ENCODE results near the gene TMEM97. TPM values are rescaled to one million over a fixed set of nuclear protein-coding genes. Genes with fewer than 3 reads are reported as not detected.

Gene TMEM97
- total RNA-seq, 1 donor from 2014 or later = 12.5 TPM

GRCh38 chr17:28327031-28327607, 8.1 kb downstream of the TMEM97 start:
- Histone ChIP-seq H3K27me3 (ENCODE audit: control insufficient read depth in 3 of 3, insufficient read depth in 3 of 3, low read length in 3 of 3) (no peaks in the 10 kb centered on the region), H3K27ac (ENCODE audit: low read depth, low read length) (no peak overlapping the region), H3K4me3 (ENCODE audit: low read length in 3 of 3) (no peak overlapping the region), H3K4me1 (ENCODE audit: control insufficient read depth in 3 of 3, insufficient read depth in 3 of 3, low read length in 3 of 3) (no peaks in the 10 kb centered on the region), H3K9ac (ENCODE audit: low read depth in 1 of 3, low read length in 3 of 3) (no peak overlapping the region), H3K36me3 (ENCODE audit: control insufficient read depth in 3 of 3, insufficient read depth in 3 of 3, low read length in 3 of 3) (peaks cover 29 to 40% (median 34%) of the 10 kb centered on the region in 3 donors), H3K9me3 (ENCODE audit: control insufficient read depth in 3 of 3, low read length in 3 of 3) (no peaks in the 10 kb centered on the region)

DNA sequence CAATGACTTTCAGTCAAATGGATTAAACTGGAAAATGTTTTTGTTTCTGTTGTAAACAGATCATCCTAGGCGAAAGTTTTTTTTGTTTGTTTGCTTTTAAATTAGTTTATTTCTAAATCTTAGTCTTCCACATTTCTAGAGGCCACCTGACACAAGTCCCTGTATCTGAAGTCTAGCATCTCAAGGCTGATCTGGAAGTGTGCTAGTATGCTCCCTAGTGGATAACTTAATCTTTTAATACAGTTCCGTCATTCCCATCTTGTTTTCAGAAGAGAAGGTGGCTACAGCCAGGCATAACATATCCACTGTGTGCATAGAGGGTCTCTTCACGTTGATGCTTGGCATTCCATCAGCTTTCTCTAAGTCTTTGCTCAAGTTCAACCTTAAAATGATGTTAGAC, 8.7 kb downstream of the TMEM97 start:
- Histone ChIP-seq H3K9ac (ENCODE audit: low read depth in 1 of 3, low read length in 3 of 3) (no peak overlapping the region), H3K9me3 (ENCODE audit: control insufficient read depth in 3 of 3, low read length in 3 of 3) (no peaks in the 10 kb centered on the region), H3K27me3 (ENCODE audit: control insufficient read depth in 3 of 3, insufficient read depth in 3 of 3, low read length in 3 of 3) (no peaks in the 10 kb centered on the region), H3K36me3 (ENCODE audit: control insufficient read depth in 3 of 3, insufficient read depth in 3 of 3, low read length in 3 of 3) (peaks cover 30 to 44% (median 34%) of the 10 kb centered on the region in 3 donors), H3K27ac (ENCODE audit: low read depth, low read length) (no peak overlapping the region), H3K4me3 (ENCODE audit: low read length in 3 of 3) (no peak overlapping the region), H3K4me1 (ENCODE audit: control insufficient read depth in 3 of 3, insufficient read depth in 3 of 3, low read length in 3 of 3) (no peaks in the 10 kb centered on the region)

DNA sequence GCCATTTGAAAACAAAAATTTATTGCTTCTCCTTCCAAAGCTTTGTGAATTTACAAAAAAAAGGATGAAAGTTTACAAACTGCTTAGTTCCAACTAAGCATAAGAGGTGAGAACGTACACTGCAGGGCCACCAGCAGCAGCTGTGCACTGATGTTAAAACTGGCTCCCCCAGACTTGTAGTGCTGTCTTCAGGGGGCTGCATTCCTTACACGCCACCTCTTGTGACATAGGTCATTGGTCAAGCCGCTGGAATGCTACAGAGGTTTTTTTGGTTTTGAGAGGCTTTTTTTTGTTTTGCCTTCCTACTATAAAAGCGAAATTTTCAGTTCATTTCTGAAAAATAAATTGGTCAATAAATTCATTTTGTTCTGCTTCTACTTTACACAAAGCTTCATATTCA, 9.3 kb downstream of the TMEM97 start:
- Histone ChIP-seq H3K9ac (ENCODE audit: low read depth in 1 of 3, low read length in 3 of 3) (no peak overlapping the region), H3K4me3 (ENCODE audit: low read length in 3 of 3) (no peak overlapping the region), H3K36me3 (ENCODE audit: control insufficient read depth in 3 of 3, insufficient read depth in 3 of 3, low read length in 3 of 3) (peaks cover 30 to 44% (median 34%) of the 10 kb centered on the region in 3 donors), H3K9me3 (ENCODE audit: control insufficient read depth in 3 of 3, low read length in 3 of 3) (no peaks in the 10 kb centered on the region), H3K27me3 (ENCODE audit: control insufficient read depth in 3 of 3, insufficient read depth in 3 of 3, low read length in 3 of 3) (no peaks in the 10 kb centered on the region), H3K4me1 (ENCODE audit: control insufficient read depth in 3 of 3, insufficient read depth in 3 of 3, low read length in 3 of 3) (peaks cover under 1 to 4% (median 4%) of the 10 kb centered on the region in 3 donors), H3K27ac (ENCODE audit: low read depth, low read length) (no peak overlapping the region)

DNA sequence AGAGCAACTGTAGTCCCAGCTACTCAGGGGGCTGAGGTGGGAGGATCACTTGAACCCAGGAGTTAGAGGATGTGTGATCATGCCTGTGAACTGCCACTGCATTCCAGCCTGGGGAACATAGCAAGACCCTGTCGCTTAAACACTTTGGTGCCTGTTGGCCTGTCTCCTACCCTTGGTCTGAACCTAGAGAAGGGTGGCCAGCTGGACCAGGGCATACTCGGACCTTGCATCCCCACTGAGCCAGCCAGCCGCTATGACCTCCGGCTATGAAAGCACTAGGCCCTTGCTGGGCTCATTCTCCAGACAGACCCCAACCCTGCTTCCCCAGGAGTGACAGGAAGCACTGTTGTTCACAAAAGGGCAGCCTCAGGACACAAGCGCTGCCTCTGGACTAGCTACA, 11.7 kb downstream of the TMEM97 start:
- Histone ChIP-seq H3K36me3 (ENCODE audit: control insufficient read depth in 3 of 3, insufficient read depth in 3 of 3, low read length in 3 of 3) (peaks cover 30 to 44% (median 34%) of the 10 kb centered on the region in 3 donors), H3K9me3 (ENCODE audit: control insufficient read depth in 3 of 3, low read length in 3 of 3) (no peaks in the 10 kb centered on the region), H3K9ac (ENCODE audit: low read depth in 1 of 3, low read length in 3 of 3) (no peak overlapping the region), H3K4me3 (ENCODE audit: low read length in 3 of 3) (no peak overlapping the region), H3K27ac (ENCODE audit: low read depth, low read length) (no peak overlapping the region), H3K27me3 (ENCODE audit: control insufficient read depth in 3 of 3, insufficient read depth in 3 of 3, low read length in 3 of 3) (no peaks in the 10 kb centered on the region), H3K4me1 (ENCODE audit: control insufficient read depth in 3 of 3, insufficient read depth in 3 of 3, low read length in 3 of 3) (peaks cover 16 to 20% (median 18%) of the 10 kb centered on the region in 3 donors)

DNA sequence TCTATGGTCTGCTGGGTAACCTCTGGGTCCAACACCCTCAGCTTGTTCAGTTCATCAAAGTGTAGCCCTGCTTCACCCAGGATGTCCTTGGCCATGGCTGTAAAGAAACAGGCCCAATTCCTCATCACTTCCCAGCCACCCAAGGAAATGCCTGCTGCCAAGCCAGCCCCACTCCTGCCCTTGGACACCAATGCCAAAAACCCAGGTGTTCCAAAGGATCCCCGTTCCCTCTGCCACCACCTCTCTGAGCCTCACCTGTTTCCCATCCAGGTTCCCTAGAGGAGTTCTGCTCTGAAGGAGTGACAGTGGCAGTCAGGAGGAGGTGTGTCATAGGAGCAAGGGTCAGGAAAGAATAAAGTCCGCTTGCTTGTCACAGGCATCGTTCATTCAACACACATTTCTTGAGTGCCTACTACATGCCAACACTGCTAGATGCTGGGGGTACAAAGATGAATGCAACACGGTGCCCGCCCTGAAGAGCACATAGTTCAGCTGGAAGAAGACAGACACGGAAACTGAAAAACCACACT, 13.0 kb downstream of the TMEM97 start:
- H3K4me1 ChIP-seq (ENCODE audit: control insufficient read depth in 3 of 3, insufficient read depth in 3 of 3, low read length in 3 of 3) = peaks cover 27 to 31% (median 30%) of the 10 kb centered on the region in 3 donors
- no peaks in the 10 kb centered on the region for H3K9me3 ChIP-seq (ENCODE audit: control insufficient read depth in 3 of 3, low read length in 3 of 3)
- H3K36me3 ChIP-seq (ENCODE audit: control insufficient read depth in 3 of 3, insufficient read depth in 3 of 3, low read length in 3 of 3) = peaks cover 30 to 43% (median 34%) of the 10 kb centered on the region in 3 donors
- H3K4me3 ChIP-seq (ENCODE audit: low read length in 3 of 3) = no peak overlapping the region
- H3K9ac ChIP-seq (ENCODE audit: low read depth in 1 of 3, low read length in 3 of 3) = peak overlapping the region in 2 of 3 donors; percentile 2 to 4
- no peak overlapping the region for H3K27ac ChIP-seq (ENCODE audit: low read depth, low read length)
- no peaks in the 10 kb centered on the region for H3K27me3 ChIP-seq (ENCODE audit: control insufficient read depth in 3 of 3, insufficient read depth in 3 of 3, low read length in 3 of 3)

- Histone ChIP-seq H3K9me3 (ENCODE audit: control insufficient read depth in 3 of 3, low read length in 3 of 3) (no peaks in the 10 kb centered on the region), H3K27me3 (ENCODE audit: control insufficient read depth in 3 of 3, insufficient read depth in 3 of 3, low read length in 3 of 3) (no peaks in the 10 kb centered on the region), H3K36me3 (ENCODE audit: control insufficient read depth in 3 of 3, insufficient read depth in 3 of 3, low read length in 3 of 3) (peaks cover 28 to 32% (median 28%) of the 10 kb centered on the region in 3 donors), H3K4me1 (ENCODE audit: control insufficient read depth in 3 of 3, insufficient read depth in 3 of 3, low read length in 3 of 3) (peaks cover 37 to 40% (median 38%) of the 10 kb centered on the region in 3 donors), H3K27ac (ENCODE audit: low read depth, low read length) (no peak overlapping the region), H3K9ac (ENCODE audit: low read depth in 1 of 3, low read length in 3 of 3) (peak overlapping the region in 2 of 3 donors; percentile 12 to 16), H3K4me3 (ENCODE audit: low read length in 3 of 3) (no peak overlapping the region)
Measured at GRCh38 chr17:28333083-28333746, 14.2 kb downstream of the TMEM97 start.

DNA sequence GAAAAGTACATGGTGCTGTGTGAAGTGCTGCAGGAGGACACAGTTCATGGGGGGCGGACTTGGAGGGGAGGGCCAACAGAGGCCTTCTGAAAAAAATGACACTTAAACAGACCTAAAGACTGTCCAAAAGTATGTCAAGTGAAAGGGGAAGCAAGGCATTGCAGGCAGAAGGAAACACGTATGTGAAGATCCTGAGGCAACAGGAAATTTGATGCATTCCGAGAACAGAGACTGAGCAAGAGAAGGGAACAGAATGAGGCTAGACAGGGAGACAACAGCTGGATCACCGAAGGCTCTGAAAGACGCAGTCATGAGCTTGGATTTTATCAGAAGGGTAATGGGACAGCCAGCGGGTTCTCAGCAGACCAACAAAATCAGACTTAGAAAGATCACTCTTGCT, 15.2 kb downstream of the TMEM97 start:
- Histone ChIP-seq H3K9me3 (ENCODE audit: control insufficient read depth in 3 of 3, low read length in 3 of 3) (no peaks in the 10 kb centered on the region), H3K36me3 (ENCODE audit: control insufficient read depth in 3 of 3, insufficient read depth in 3 of 3, low read length in 3 of 3) (peaks cover 19 to 23% (median 22%) of the 10 kb centered on the region in 3 donors), H3K4me3 (ENCODE audit: low read length in 3 of 3) (peak overlapping the region; percentile 90 to 96 (median 94)), H3K27ac (ENCODE audit: low read depth, low read length) (peak overlapping the region; percentile 95), H3K9ac (ENCODE audit: low read depth in 1 of 3, low read length in 3 of 3) (peak overlapping the region; percentile 89 to 91 (median 90)), H3K4me1 (ENCODE audit: control insufficient read depth in 3 of 3, insufficient read depth in 3 of 3, low read length in 3 of 3) (peaks cover 39 to 40% (median 40%) of the 10 kb centered on the region in 3 donors), H3K27me3 (ENCODE audit: control insufficient read depth in 3 of 3, insufficient read depth in 3 of 3, low read length in 3 of 3) (no peaks in the 10 kb centered on the region)

- Histone ChIP-seq H3K4me1 (ENCODE audit: control insufficient read depth in 3 of 3, insufficient read depth in 3 of 3, low read length in 3 of 3) (peaks cover 39 to 46% (median 40%) of the 10 kb centered on the region in 3 donors), H3K36me3 (ENCODE audit: control insufficient read depth in 3 of 3, insufficient read depth in 3 of 3, low read length in 3 of 3) (peaks cover 21 to 22% (median 21%) of the 10 kb centered on the region in 3 donors), H3K4me3 (ENCODE audit: low read length in 3 of 3) (peak overlapping the region; percentile 90 to 96 (median 94)), H3K27me3 (ENCODE audit: control insufficient read depth in 3 of 3, insufficient read depth in 3 of 3, low read length in 3 of 3) (no peaks in the 10 kb centered on the region), H3K27ac (ENCODE audit: low read depth, low read length) (peak overlapping the region; percentile 95), H3K9ac (ENCODE audit: low read depth in 1 of 3, low read length in 3 of 3) (peak overlapping the region; percentile 89 to 91 (median 90)), H3K9me3 (ENCODE audit: control insufficient read depth in 3 of 3, low read length in 3 of 3) (no peaks in the 10 kb centered on the region)
Measured at GRCh38 chr17:28334666-28335200, 15.7 kb downstream of the TMEM97 start.

DNA sequence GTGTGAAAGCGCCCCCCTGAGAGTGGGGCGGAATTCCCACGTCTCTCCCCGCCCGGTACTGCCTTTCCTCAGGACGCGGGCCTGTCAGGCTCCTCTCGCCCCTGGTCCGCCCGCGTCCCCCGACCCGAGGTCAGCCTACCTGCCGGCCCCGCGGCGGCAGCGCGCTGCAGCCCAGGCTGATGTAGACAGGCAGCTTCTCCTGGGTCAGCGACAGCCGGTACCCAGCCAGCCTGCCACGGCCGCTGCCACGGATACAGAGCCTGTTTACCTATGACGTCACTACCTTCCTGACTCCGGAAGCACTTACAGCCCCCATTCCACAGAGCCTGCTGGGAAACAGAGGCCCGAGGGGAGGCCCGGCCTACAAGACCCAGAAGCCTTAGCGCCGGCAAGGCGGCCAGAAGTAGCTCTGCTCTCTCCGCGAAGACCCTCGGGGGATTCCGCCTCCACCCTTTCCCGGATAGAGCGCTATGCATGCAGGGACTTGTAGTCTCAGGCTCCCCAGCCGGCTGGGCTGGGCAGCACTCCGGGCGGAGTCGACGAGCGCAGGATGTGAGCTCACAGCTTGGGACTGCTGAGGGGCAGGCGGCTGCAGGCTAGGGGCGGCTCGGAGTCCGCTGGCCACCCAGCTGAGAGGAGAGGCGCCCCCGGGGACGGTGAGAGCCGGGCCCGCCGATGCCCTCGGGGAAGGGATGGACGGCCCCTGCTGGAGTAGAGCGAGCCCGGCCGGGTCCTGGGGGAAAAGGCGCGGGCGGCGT, 16.4 kb downstream of the TMEM97 start, which contains the start of the genes IFT20 and TNFAIP1:
IFT20 (minus strand) TSS at position 272 of the 758 bp plus-strand sequence. CDS start 3,487 bp downstream, outside the sequence.
TNFAIP1 (plus strand) TSS at position 561 of the 758 bp plus-strand sequence. CDS start 3,761 bp downstream, outside the sequence.
- peaks cover 39 to 46% (median 40%) of the 10 kb centered on the region in 3 donors for H3K4me1 ChIP-seq (ENCODE audit: control insufficient read depth in 3 of 3, insufficient read depth in 3 of 3, low read length in 3 of 3)
- peak within 1 kb of the TSS; percentile 90 to 96 (median 94) for H3K4me3 ChIP-seq (ENCODE audit: low read length in 3 of 3)
- peak within 1 kb of the TSS; percentile 90 to 94 (median 90) for H3K9ac ChIP-seq (ENCODE audit: low read depth in 1 of 3, low read length in 3 of 3)
- H3K27ac ChIP-seq (ENCODE audit: low read depth, low read length) = peak within 1 kb of the TSS; percentile 95
- no peaks in the 10 kb centered on the region for H3K9me3 ChIP-seq (ENCODE audit: control insufficient read depth in 3 of 3, low read length in 3 of 3)
- H3K27me3 ChIP-seq (ENCODE audit: control insufficient read depth in 3 of 3, insufficient read depth in 3 of 3, low read length in 3 of 3) = no peaks in the 10 kb centered on the region
- H3K36me3 ChIP-seq (ENCODE audit: control insufficient read depth in 3 of 3, insufficient read depth in 3 of 3, low read length in 3 of 3) = peaks cover 26 to 28% (median 26%) of the 10 kb centered on the region in 3 donors
